ENCODE data around the gene SLC1A3. TPM values are rescaled to one million over a fixed set of nuclear protein-coding genes. Genes with fewer than 3 reads are reported as not detected.

The SLC1A3 gene
- total and polyA plus RNA-seq, 2 donors (not counting 1 experiment from before 2014, with no cell fraction given), result 0.37 TPM; not detected in 1

- DNase-seq (no peak), ATAC-seq (ENCODE audit: low read depth) (no peak)
- Mint-ChIP-seq H3K27me3 (peaks cover 4% of the 10 kb centered on the region), H3K27ac (no peak overlapping the region), H3K4me3 (peak overlapping the region; percentile 33), H3K4me1 (peaks cover 35% of the 10 kb centered on the region), H3K9me3 (ENCODE audit: insufficient read depth) (no peaks in the 10 kb centered on the region)
- H3K9me3 ChIP-seq (ENCODE audit: control extremely low read depth in 1 of 3, control insufficient read depth in 2 of 3, insufficient read depth in 1 of 3, low read length in 2 of 3), result no peaks in the 10 kb centered on the region
- ChIA-PET CTCF (interaction anchor here (0.8 to 7.0 kb wide), 16 partner anchors 9 to 764 kb away, joined by 3 to 59 read pairs (median 6); partner anchors contain the start of gene NADK2), POLR2A (no interaction called here)
- no peak overlapping the region for H2AFZ ChIP-seq (ENCODE audit: insufficient read depth, low read depth, low read length, poor library complexity, severe bottlenecking)
- no peak overlapping the region for H3K9ac ChIP-seq (ENCODE audit: low read length)
- peaks cover 3% of the 10 kb centered on the region for H3K79me2 ChIP-seq (ENCODE audit: control insufficient read depth, insufficient read depth, low read length)
- intact Hi-C loops (cut with micrococcal nuclease), result loop anchor here (2.0 to 5.0 kb wide), 5 partner anchors 34 to 614 kb away; partner anchors contain the start of genes NADK2 and SKP2
- TF ChIP-seq EZH2 (IDR thresholded peaks at IDR 0.05; ENCODE audit: borderline replicate concordance, insufficient read depth, low read depth, low read length, poor library complexity, severe bottlenecking) (no peak), CTCF (IDR thresholded peaks at IDR 0.05) (no peak)
- no peak overlapping the region for H3K4me3 ChIP-seq (ENCODE audit: control extremely low read depth in 1 of 5, extremely low read depth in 1 of 5, insufficient read depth in 1 of 5, low read depth in 2 of 5, low read length in 4 of 5)
- no peaks in the 10 kb centered on the region for H3K27me3 ChIP-seq (replicated peaks in 1 of 4; ENCODE audit: control extremely low read depth in 1 of 4, control insufficient read depth in 3 of 4, insufficient read depth in 4 of 4, low read length in 3 of 4)
- H3K4me1 ChIP-seq (ENCODE audit: control insufficient read depth in 2 of 2, insufficient read depth in 2 of 2, low read length in 2 of 2), result peaks cover 25 to 33% of the 10 kb centered on the region in 2 donors
- no peaks in the 10 kb centered on the region for H3K36me3 ChIP-seq (replicated peaks in 1 of 2; ENCODE audit: control extremely low read depth in 1 of 2, control insufficient read depth in 1 of 2, extremely low read depth in 1 of 2, insufficient read depth in 2 of 2, low read length in 1 of 2)
- H3K4me2 ChIP-seq (replicated peaks; ENCODE audit: low read depth, low read length, poor library complexity, severe bottlenecking), result no peak overlapping the region
- no peaks in the 10 kb centered on the region for H4K20me1 ChIP-seq (ENCODE audit: control insufficient read depth, insufficient read depth, low read length, poor library complexity, severe bottlenecking)
- no peak overlapping the region for H3K27ac ChIP-seq (ENCODE audit: low read length in 2 of 2)
Observed at GRCh38 chr5:36691226-36691625, 84.8 kb downstream of the SLC1A3 start.

DNA sequence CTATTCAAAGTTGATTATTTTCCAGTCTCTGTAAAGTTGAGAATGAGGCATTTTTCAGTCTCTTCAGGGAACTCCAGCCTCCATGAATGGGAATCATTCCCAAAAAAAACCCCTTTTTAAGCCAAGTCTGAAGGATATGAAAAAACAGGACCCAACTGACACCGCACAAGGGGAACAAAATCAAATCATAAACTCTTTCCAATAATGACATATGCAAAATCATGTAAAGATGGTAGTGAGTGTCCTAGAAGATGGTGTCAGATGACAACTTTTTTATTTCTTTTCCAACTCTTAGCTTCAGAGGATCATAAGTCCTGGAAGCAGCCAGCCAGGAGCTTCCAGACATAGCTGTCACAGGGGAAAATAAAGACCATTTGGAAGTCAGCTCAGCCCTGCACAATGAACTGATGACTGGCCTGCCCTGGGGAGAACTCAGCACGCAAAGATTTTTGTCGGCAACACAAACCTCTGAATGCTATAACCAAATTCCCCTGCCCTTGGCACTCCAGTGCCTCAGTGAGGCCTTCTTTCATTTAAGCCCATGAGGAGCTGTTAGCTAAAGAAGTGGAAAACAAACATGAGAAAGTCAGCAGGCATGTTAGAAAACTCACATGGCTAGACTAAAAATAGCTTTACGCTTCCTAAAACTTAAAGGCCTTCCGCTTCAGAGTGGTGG, 85.4 kb downstream of the SLC1A3 start:
- H3K79me2 ChIP-seq (ENCODE audit: control insufficient read depth, insufficient read depth, low read length), result peaks cover 3% of the 10 kb centered on the region
- no peak for DNase-seq
- peaks cover 25 to 33% of the 10 kb centered on the region in 2 donors for H3K4me1 ChIP-seq (ENCODE audit: control insufficient read depth in 2 of 2, insufficient read depth in 2 of 2, low read length in 2 of 2)
- CTCF ChIA-PET, result interaction anchor here (0.8 to 7.0 kb wide), 17 partner anchors 9 to 1041 kb away, joined by 3 to 59 read pairs (median 4); partner anchors contain the start of genes NADK2 and NIPBL
- intact Hi-C loops (cut with micrococcal nuclease), result loop anchor here (2.0 to 5.0 kb wide), 6 partner anchors 33 to 615 kb away; partner anchors contain the start of genes NADK2 and SKP2
- no peak for ATAC-seq (ENCODE audit: low read depth)
- no peaks in the 10 kb centered on the region for H3K9me3 ChIP-seq (ENCODE audit: control extremely low read depth in 1 of 3, control insufficient read depth in 2 of 3, insufficient read depth in 1 of 3, low read length in 2 of 3)
- H2AFZ ChIP-seq (ENCODE audit: insufficient read depth, low read depth, low read length, poor library complexity, severe bottlenecking), result peak overlapping the region; percentile 83
- no peak for TF ChIP-seq EZH2 (IDR thresholded peaks at IDR 0.05; ENCODE audit: borderline replicate concordance, insufficient read depth, low read depth, low read length, poor library complexity, severe bottlenecking)
- no peak for TF ChIP-seq CTCF (IDR thresholded peaks at IDR 0.05)
- H3K9ac ChIP-seq (ENCODE audit: low read length), result no peak overlapping the region
- no peaks in the 10 kb centered on the region for H3K27me3 ChIP-seq (replicated peaks in 1 of 4; ENCODE audit: control extremely low read depth in 1 of 4, control insufficient read depth in 3 of 4, insufficient read depth in 4 of 4, low read length in 3 of 4)
- POLR2A ChIA-PET, result no interaction called here
- Mint-ChIP-seq H3K27me3 (peaks cover 4% of the 10 kb centered on the region), H3K27ac (no peak overlapping the region), H3K4me1 (peaks cover 37% of the 10 kb centered on the region), H3K4me3 (no peak overlapping the region), H3K9me3 (ENCODE audit: insufficient read depth) (no peaks in the 10 kb centered on the region)
- no peaks in the 10 kb centered on the region for H4K20me1 ChIP-seq (ENCODE audit: control insufficient read depth, insufficient read depth, low read length, poor library complexity, severe bottlenecking)
- WGBS (ENCODE audit: insufficient coverage), result 57% methylated on average over 4 of the region's 5 CpGs
- H3K27ac ChIP-seq (ENCODE audit: low read length in 2 of 2), result no peak overlapping the region
- H3K4me3 ChIP-seq (ENCODE audit: control extremely low read depth in 1 of 5, extremely low read depth in 1 of 5, insufficient read depth in 1 of 5, low read depth in 2 of 5, low read length in 4 of 5), result no peak overlapping the region
- peak overlapping the region; percentile 88 for H3K4me2 ChIP-seq (replicated peaks; ENCODE audit: low read depth, low read length, poor library complexity, severe bottlenecking)
- no peaks in the 10 kb centered on the region for H3K36me3 ChIP-seq (replicated peaks in 1 of 2; ENCODE audit: control extremely low read depth in 1 of 2, control insufficient read depth in 1 of 2, extremely low read depth in 1 of 2, insufficient read depth in 2 of 2, low read length in 1 of 2)

Measured in B cell (primary cell).